Measurements from ENCODE around the gene GPX3.

GRCh38 chr5:151075698-151076331 lies 55.4 kb downstream of the GPX3 start:
- TF ChIP-seq CTCF (IDR thresholded peaks at IDR 0.05 in 8 of 11, conservative IDR thresholded peaks at IDR 0.05 in 3 of 11): no peak
- no peak for TF ChIP-seq POLR2A (IDR thresholded peaks at IDR 0.05)

Measured in spleen (tissue), 7 donors.